MM.1S (cell line): ENCODE measurements around the gene GPR82.

ENCODE experiments used
- EZH2 ChIP-seq: fragments of 300-600 bp; sonication (generic); optimal IDR thresholded peaks from 2 replicates; pipeline ENCODE3; 2017; ENCODE audit warnings: low read depth, mild to moderate bottlenecking, antibody characterized with exemption, low read length, mixed read lengths
- EZH2phosphoT487 ChIP-seq: fragments of 300-600 bp; sonication (generic); IDR thresholded peaks from 2 replicates; pipeline ENCODE4 v1.6.1; 2018; ENCODE audit warnings: antibody characterized with exemption, low read length
- TF ChIP-seq, protein P1 (sequence below): fragments of 300-600 bp; sonication (generic); IDR thresholded peaks from 2 replicates; pipeline ENCODE4 v1.5.1; 2016; ENCODE audit warnings: antibody characterized with exemption, low read length, mixed read lengths

DNA sequence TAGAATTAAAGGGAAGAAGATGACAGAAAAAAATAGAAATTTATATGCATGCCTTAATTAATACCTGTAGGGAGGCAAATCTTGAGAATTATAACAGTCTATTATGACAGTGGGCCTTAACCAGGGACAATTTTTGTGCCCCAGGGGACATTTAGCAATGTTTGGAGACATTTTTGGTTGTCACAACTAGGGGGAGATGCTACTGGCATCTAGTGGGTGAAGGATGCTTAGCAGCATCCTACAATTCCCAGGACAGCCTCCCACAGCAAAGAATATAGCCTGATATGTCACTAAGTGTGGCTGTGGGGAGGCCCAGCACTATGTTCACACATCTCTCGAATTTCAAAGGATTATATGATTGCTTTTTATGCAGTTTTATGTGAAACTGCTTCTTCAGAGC is 10.5 kb downstream of the GPR82 start:
- TF ChIP-seq, protein P1, sequence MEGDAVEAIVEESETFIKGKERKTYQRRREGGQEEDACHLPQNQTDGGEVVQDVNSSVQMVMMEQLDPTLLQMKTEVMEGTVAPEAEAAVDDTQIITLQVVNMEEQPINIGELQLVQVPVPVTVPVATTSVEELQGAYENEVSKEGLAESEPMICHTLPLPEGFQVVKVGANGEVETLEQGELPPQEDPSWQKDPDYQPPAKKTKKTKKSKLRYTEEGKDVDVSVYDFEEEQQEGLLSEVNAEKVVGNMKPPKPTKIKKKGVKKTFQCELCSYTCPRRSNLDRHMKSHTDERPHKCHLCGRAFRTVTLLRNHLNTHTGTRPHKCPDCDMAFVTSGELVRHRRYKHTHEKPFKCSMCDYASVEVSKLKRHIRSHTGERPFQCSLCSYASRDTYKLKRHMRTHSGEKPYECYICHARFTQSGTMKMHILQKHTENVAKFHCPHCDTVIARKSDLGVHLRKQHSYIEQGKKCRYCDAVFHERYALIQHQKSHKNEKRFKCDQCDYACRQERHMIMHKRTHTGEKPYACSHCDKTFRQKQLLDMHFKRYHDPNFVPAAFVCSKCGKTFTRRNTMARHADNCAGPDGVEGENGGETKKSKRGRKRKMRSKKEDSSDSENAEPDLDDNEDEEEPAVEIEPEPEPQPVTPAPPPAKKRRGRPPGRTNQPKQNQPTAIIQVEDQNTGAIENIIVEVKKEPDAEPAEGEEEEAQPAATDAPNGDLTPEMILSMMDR: peak; percentile 35
- no peak for TF ChIP-seq EZH2phosphoT487
- TF ChIP-seq EZH2: no peak
